Endothelial cell of umbilical vein (primary cell): ENCODE results near the gene TRIP13.

Experiments used
- CTCF ChIP-seq, 2 donors: IDR thresholded peaks; 1 replicate in 1 of 2; 2 replicates in 1 of 2; pipeline ENCODE4 v1.5.1; 2011; ENCODE audit warnings: low read length in 2 of 2, mild to moderate bottlenecking in 2 of 2, moderate library complexity in 2 of 2, control low read depth in 1 of 2, inconsistent platforms in 1 of 2, low read depth in 1 of 2; ENCODE audit not compliant: insufficient read depth in 1 of 2; ENCODE audit errors: extremely low read depth in 1 of 2
- EZH2 ChIP-seq: IDR thresholded peaks from 2 replicates; pipeline ENCODE4 v1.6.1; 2012; ENCODE audit warnings: borderline replicate concordance, low read depth, mild to moderate bottlenecking, moderate library complexity, low read length, inconsistent platforms; ENCODE audit not compliant: severe bottlenecking
- MYC ChIP-seq: IDR thresholded peaks from one replicate; pipeline ENCODE4 v1.6.1; 2011; ENCODE audit warnings: mild to moderate bottlenecking, low read depth, low read length
- POLR2A ChIP-seq: IDR thresholded peaks from 2 replicates; pipeline ENCODE4 v1.6.1; 2012; ENCODE audit warnings: low read depth, mild to moderate bottlenecking, control low read depth, low read length
- POLR2AphosphoS5 ChIP-seq: IDR thresholded peaks from 2 replicates; pipeline ENCODE4 v1.6.1; 2012; ENCODE audit warnings: low read depth, mild to moderate bottlenecking, control low read depth, low read length, moderate library complexity; ENCODE audit not compliant: insufficient read depth
- TF ChIP-seq, protein P1 (sequence below): IDR thresholded peaks from 2 replicates; pipeline ENCODE4 v1.6.1; 2011; ENCODE audit not compliant: insufficient read depth, insufficient read length

DNA sequence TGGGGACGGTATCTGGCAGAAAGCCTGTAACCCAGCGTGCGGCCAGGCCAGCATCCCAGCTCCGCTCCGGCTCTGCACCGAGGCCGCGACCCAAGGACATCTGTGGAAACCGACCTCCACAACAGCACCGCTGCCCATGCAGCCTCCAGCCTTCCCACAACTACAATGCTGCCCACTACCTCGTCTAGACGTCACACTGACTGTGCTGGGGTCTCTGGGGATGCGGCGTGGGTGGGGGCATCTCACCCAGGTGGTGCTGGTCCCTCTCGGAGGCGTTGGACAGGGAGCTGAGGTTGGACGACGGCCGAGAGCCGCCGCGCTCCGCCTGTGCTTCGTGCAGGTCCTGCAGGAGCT, 27.5 kb upstream of the TRIP13 start:
- no peak for TF ChIP-seq EZH2
- no peak for TF ChIP-seq CTCF (IDR thresholded peaks at IDR 0.05; ENCODE audit: extremely low read depth in 1 of 2, insufficient read depth in 1 of 2, low read depth in 1 of 2, low read length in 2 of 2)
- no peak for TF ChIP-seq POLR2AphosphoS5
- no peak for TF ChIP-seq POLR2A
- no peak for TF ChIP-seq MYC
- TF ChIP-seq, protein P1, sequence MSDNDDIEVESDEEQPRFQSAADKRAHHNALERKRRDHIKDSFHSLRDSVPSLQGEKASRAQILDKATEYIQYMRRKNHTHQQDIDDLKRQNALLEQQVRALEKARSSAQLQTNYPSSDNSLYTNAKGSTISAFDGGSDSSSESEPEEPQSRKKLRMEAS, result no peak
